H1 (cell line): ENCODE measurements around the gene ABCG5. TPM values are rescaled to one million over a fixed set of nuclear protein-coding genes. Genes with fewer than 3 reads are reported as not detected.

ENCODE experiments used
- CTCF ChIA-PET: fragments of 300-600 bp; sonication (Branson Sonifier 250); formaldehyde crosslinking; loops from one replicate; lab custom pipeline; 2021; ENCODE audit not compliant: partially characterized antibody; lab: Charles Lee
- POLR2A ChIA-PET: fragments of 300-600 bp; sonication (Branson Sonifier 250); formaldehyde crosslinking; loops from one replicate; lab custom pipeline; 2021; ENCODE audit warnings: inconsistent platforms; ENCODE audit not compliant: partially characterized antibody; lab: Charles Lee
- DNase-seq, 2 experiments: peaks; one replicate each; pipeline versions ENCODE4 v3.0.0 to v3.0.0-alpha.2; 2010 to 2022; ENCODE audit warnings: low spot score in 2 of 2, low read depth in 1 of 2, mixed read lengths in 1 of 2
- FAIRE-seq: peaks from 2 replicates; lab custom pipeline; 2011; peaks lifted over from hg19 to GRCh38; lab: Jason Lieb, UNC
- H2AFZ ChIP-seq: 2 replicates; pipeline ENCODE4 v1.8.1; 2012; ENCODE audit warnings: low read length, inconsistent platforms
- H2AK5ac ChIP-seq: 2 replicates; pipeline ENCODE4 v1.6.1; 2013; ENCODE audit warnings: low read depth, low read length
- H2BK120ac ChIP-seq: replicated peaks from 2 replicates; pipeline ENCODE3; 2013; ENCODE audit warnings: low read depth, low read length, inconsistent platforms
- H2BK12ac ChIP-seq: 2 replicates; pipeline ENCODE4 v1.6.1; 2013; ENCODE audit warnings: low read depth, low read length
- H2BK15ac ChIP-seq: 2 replicates; pipeline ENCODE4 v1.6.1; 2013; ENCODE audit warnings: low read length
- H2BK20ac ChIP-seq: 2 replicates; pipeline ENCODE4 v1.6.1; 2013; ENCODE audit warnings: low read length
- H2BK5ac ChIP-seq: 2 replicates; pipeline ENCODE4 v1.6.1; 2013; ENCODE audit warnings: low read depth, low read length
- H3K14ac ChIP-seq: 2 replicates; pipeline ENCODE4 v1.6.1; 2013; ENCODE audit warnings: inconsistent platforms; ENCODE audit not compliant: insufficient read length
- H3K18ac ChIP-seq: 2 replicates; pipeline ENCODE4 v1.6.1; 2013; ENCODE audit warnings: low read length; ENCODE audit errors: extremely low read depth
- H3K23ac ChIP-seq: 2 replicates; pipeline ENCODE4 v1.6.1; 2013; ENCODE audit warnings: inconsistent platforms; ENCODE audit not compliant: insufficient read length
- H3K23me2 ChIP-seq: 2 replicates; pipeline ENCODE4 v1.6.1; 2013; ENCODE audit warnings: low read depth, low read length
- H3K27ac ChIP-seq: 2 replicates; pipeline ENCODE4 v1.6.1; 2011; ENCODE audit warnings: low read depth, low read length, inconsistent platforms
- H3K27me3 ChIP-seq, 4 experiments: replicated peaks in 1 of 4; 1 replicate in 1 of 4; 2 replicates in 3 of 4; pipeline versions ENCODE4 v1.6.1 to v1.8.1; 2011 to 2013; ENCODE audit warnings: low read length in 3 of 4, mild to moderate bottlenecking in 3 of 4, inconsistent platforms in 2 of 4, mixed read lengths in 2 of 4, moderate library complexity in 1 of 4; ENCODE audit not compliant: control insufficient read depth in 3 of 4, insufficient read depth in 3 of 4; ENCODE audit errors: extremely low read depth in 1 of 4
- H3K36me3 ChIP-seq, 4 experiments: 2 replicates each; pipeline versions ENCODE4 v1.6.1 to v1.8.1; 2011 to 2013; ENCODE audit warnings: mild to moderate bottlenecking in 4 of 4, low read length in 3 of 4, moderate library complexity in 2 of 4, control low read depth in 1 of 4, inconsistent platforms in 1 of 4; ENCODE audit not compliant: insufficient read depth in 4 of 4, control insufficient read depth in 2 of 4
- H3K4ac ChIP-seq: replicated peaks from 2 replicates; pipeline ENCODE3; 2013; ENCODE audit warnings: low read length, low read depth, mixed read lengths, inconsistent platforms; ENCODE audit not compliant: insufficient read length
- H3K4me1 ChIP-seq, 4 experiments: replicated peaks in 1 of 4; 1 replicate in 1 of 4; 2 replicates in 3 of 4; pipeline versions ENCODE4 v1.6.1 to v1.8.1; 2011 to 2013; ENCODE audit warnings: low read length in 3 of 4, inconsistent platforms in 2 of 4, mixed read lengths in 1 of 4; ENCODE audit not compliant: insufficient read depth in 4 of 4, control insufficient read depth in 3 of 4
- H3K4me2 ChIP-seq, 2 experiments: 2 replicates each; pipeline versions ENCODE4 v1.6.1 to v1.8.1; 2011 to 2013; ENCODE audit warnings: low read depth in 2 of 2, low read length in 2 of 2, control low read depth in 1 of 2, inconsistent platforms in 1 of 2, mild to moderate bottlenecking in 1 of 2; ENCODE audit not compliant: insufficient read depth in 1 of 2
- H3K4me3 ChIP-seq, 4 experiments: fragments of 200-600, 300-600 bp in 1 of 4; sonication (generic), shearing (Covaris generic), sonication (Bioruptor Twin) in 1 of 4; 2 replicates each; pipeline versions ENCODE4 v1.5.1 to v1.8.1; 2011 to 2016; ENCODE audit warnings: low read length in 4 of 4, low read depth in 3 of 4, control low read depth in 2 of 4, inconsistent platforms in 2 of 4, mild to moderate bottlenecking in 2 of 4, mixed read lengths in 1 of 4, moderate library complexity in 1 of 4; ENCODE audit not compliant: insufficient read depth in 2 of 4; ENCODE audit errors: extremely low read depth in 1 of 4
- H3K56ac ChIP-seq: replicated peaks from 2 replicates; pipeline ENCODE3; 2013; ENCODE audit warnings: low read depth, mild to moderate bottlenecking, mixed read lengths, low read length, inconsistent platforms; ENCODE audit not compliant: insufficient read length
- H3K79me1 ChIP-seq: 2 replicates; pipeline ENCODE4 v1.6.1; 2013; ENCODE audit warnings: low read depth, low read length, control low read depth
- H3K79me2 ChIP-seq, 2 experiments: 2 replicates each; pipeline versions ENCODE4 v1.6.1 to v1.8.1; 2012 to 2013; ENCODE audit warnings: low read length in 2 of 2, mild to moderate bottlenecking in 2 of 2, inconsistent platforms in 1 of 2; ENCODE audit not compliant: insufficient read depth in 2 of 2, control insufficient read depth in 1 of 2
- H3K9ac ChIP-seq, 4 experiments: replicated peaks in 1 of 4; 1 replicate in 1 of 4; 2 replicates in 3 of 4; pipeline versions ENCODE4 v1.6.1 to v1.8.1; 2011 to 2013; ENCODE audit warnings: low read depth in 3 of 4, low read length in 3 of 4, control low read depth in 2 of 4, mild to moderate bottlenecking in 2 of 4, moderate library complexity in 2 of 4, inconsistent platforms in 1 of 4; ENCODE audit errors: extremely low read depth in 1 of 4
- H3K9me3 ChIP-seq, 2 experiments: 2 replicates each; pipeline versions ENCODE4 v1.6.1 to v1.8.1; 2012 to 2013; ENCODE audit warnings: mild to moderate bottlenecking in 2 of 2, moderate library complexity in 2 of 2, control low read depth in 1 of 2, inconsistent platforms in 1 of 2, low read depth in 1 of 2, low read length in 1 of 2, mixed read lengths in 1 of 2; ENCODE audit not compliant: insufficient read depth in 2 of 2
- H4K20me1 ChIP-seq, 2 experiments: replicated peaks in 1 of 2; 2 replicates each; pipeline versions ENCODE3 to v1.8.1; 2011 to 2013; ENCODE audit warnings: inconsistent platforms in 2 of 2, low read length in 2 of 2, mild to moderate bottlenecking in 1 of 2; ENCODE audit not compliant: insufficient read depth in 2 of 2, control insufficient read depth in 1 of 2
- H4K5ac ChIP-seq: 2 replicates; pipeline ENCODE4 v1.6.1; 2013; ENCODE audit warnings: low read length, low read depth, mixed read lengths, inconsistent platforms; ENCODE audit not compliant: insufficient read length
- H4K8ac ChIP-seq: 2 replicates; pipeline ENCODE4 v1.8.0; 2013; ENCODE audit warnings: mild to moderate bottlenecking, moderate library complexity, low read length, inconsistent platforms; ENCODE audit not compliant: insufficient read depth; ENCODE audit errors: extremely low read depth
- H4K91ac ChIP-seq: replicated peaks from 2 replicates; pipeline ENCODE3; 2013; ENCODE audit warnings: low read length, mixed read lengths, inconsistent platforms; ENCODE audit not compliant: insufficient read length
- CTBP2 ChIP-seq: IDR thresholded peaks from 2 replicates; pipeline ENCODE4 v1.7.0; 2011; ENCODE audit warnings: borderline replicate concordance, mild to moderate bottlenecking, moderate library complexity, mixed read lengths, low read length; ENCODE audit not compliant: insufficient read depth, insufficient read length
- TAF7 ChIP-seq: optimal IDR thresholded peaks from 2 replicates; pipeline ENCODE3; 2011; ENCODE audit warnings: low read depth, mild to moderate bottlenecking, inconsistent platforms, low read length, moderate library complexity, borderline replicate concordance
- WGBS, 2 experiments: shearing (Covaris generic) in 1 of 2; methylation state at CpG; one replicate each; pipeline versions ENCODE4 v1.1.6 to v1.1.7; 2013 to 2015; ENCODE audit warnings: low lambda C conversion rate in 2 of 2, mixed read lengths in 2 of 2, inconsistent platforms in 1 of 2, low coverage in 1 of 2, missing lambda C conversion rate in 1 of 2; ENCODE audit not compliant: insufficient replicate concordance in 2 of 2, insufficient coverage in 1 of 2, insufficient read length in 1 of 2; ENCODE audit errors: extremely low coverage in 1 of 2, missing lambda C conversion rate in 1 of 2; 5-methylcytosine and 5-hydroxymethylcytosine counted together
- polyA plus RNA-seq, 7 experiments: library from polyadenylated mRNA; depleted of rRNA in 3 of 7; stranded (reverse) in 5 of 7; unstranded in 2 of 7; fragments of >200 nt in 5 of 7; fragments of 200-250 nt in 2 of 7; gene quantifications; 1 replicate in 5 of 7; 2 replicates in 1 of 7; 4 replicates in 1 of 7; pipeline versions ENCODE4 v1.2.1 to v1.2.3, GENCODE V29; 2011 to 2013; ENCODE audit warnings: missing spikeins in 2 of 7, mixed read lengths in 2 of 7
- total RNA-seq: library from RNA; stranded (reverse); fragmentation: NEBNext Ultra II Directional; extraction: Animal tissue kit (Norgen Biotek cat#: 25700); gene quantifications from 2 replicates; pipeline ENCODE4 v1.2.1, GENCODE V29; 2021

The ABCG5 gene
- total and polyA plus RNA-seq, 2 of the 8 experiments (the other 6 are each of a cell fraction or from before 2014, with no cell fraction given), result not detected

DNA sequence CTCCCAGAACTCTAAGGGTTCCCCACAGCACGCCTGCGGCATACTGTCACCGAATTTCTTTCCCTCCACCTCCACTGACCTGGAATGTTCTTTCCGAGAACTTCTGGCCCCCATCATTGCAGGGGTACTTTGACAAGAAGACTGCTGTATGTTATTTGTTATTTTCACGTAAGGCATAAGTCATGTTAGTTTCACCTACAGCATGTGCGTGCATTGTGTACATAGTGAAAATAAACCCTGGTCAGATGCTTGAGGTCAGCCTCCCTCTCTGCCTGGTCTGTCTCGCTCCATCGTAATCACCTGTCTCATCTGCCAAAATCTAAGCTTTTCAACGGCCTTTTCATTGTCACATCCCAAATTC is 4.2 kb upstream of the ABCG5 start:
- H4K5ac ChIP-seq, result no peak overlapping the region
- H3K23me2 ChIP-seq, result no peaks in the 10 kb centered on the region
- H2BK12ac ChIP-seq, result no peak overlapping the region
- FAIRE-seq (no peak), DNase-seq (peak in 1 of 2 experiments; percentile 10)
- H3K27me3 ChIP-seq, result no peaks in the 10 kb centered on the region
- H4K8ac ChIP-seq, result no peak overlapping the region
- no peak overlapping the region for H2BK5ac ChIP-seq
- H3K79me2 ChIP-seq, result no peaks in the 10 kb centered on the region
- no peak overlapping the region for H3K27ac ChIP-seq
- no peaks in the 10 kb centered on the region for H3K36me3 ChIP-seq
- CTCF ChIA-PET, result interaction anchor here (0.8 to 2.3 kb wide), 3 partner anchors 9 to 107 kb away, joined by 3 to 9 read pairs (median 4); no protein-coding TSS in a partner anchor
- H3K23ac ChIP-seq, result no peak overlapping the region
- H3K4me1 ChIP-seq, result peaks cover 0 to 6% (median 2%) of the 10 kb centered on the region in 4 experiments; a peak in 3 of 7 replicates
- no peak overlapping the region for H4K91ac ChIP-seq
- no peaks in the 10 kb centered on the region for H3K9me3 ChIP-seq
- no peak overlapping the region for H2BK15ac ChIP-seq
- H2BK120ac ChIP-seq, result no peak overlapping the region
- no peaks in the 10 kb centered on the region for H4K20me1 ChIP-seq
- H3K4me3 ChIP-seq, result no peak overlapping the region
- no peak overlapping the region for H3K9ac ChIP-seq
- H2AK5ac ChIP-seq, result no peak overlapping the region
- no peak overlapping the region for H3K14ac ChIP-seq
- no peak overlapping the region for H2BK20ac ChIP-seq
- POLR2A ChIA-PET, result no interaction called here
- TF ChIP-seq TAF7, result no peak
- no peak for TF ChIP-seq CTBP2
- TF ChIP-seq, all 59 proteins: peak for 0
- Histone ChIP-seq H3K18ac (no peak overlapping the region), H3K79me1 (no peaks in the 10 kb centered on the region), H3K4me2 (no peak overlapping the region), H2AFZ (no peak overlapping the region), H3K56ac (no peak overlapping the region), H3K4ac (no peak overlapping the region)
- 96% methylated on average over 9 of the region's 9 CpGs; no CpG with 5 or more reads in 1 of the 2 experiments for WGBS, 2 experiments
